Neuronal stem cell (in vitro differentiated cells): Measurements from ENCODE around the gene FAM25G. TPM values are rescaled to one million over a fixed set of nuclear protein-coding genes. Genes with fewer than 3 reads are reported as not detected.
"Not testable (repeated sequence)": the region's sequence is repeated elsewhere in the genome, so short reads cannot be mapped to it uniquely, and the experiment has no call there.

Experiments
- DNase-seq: peaks from one replicate; pipeline ENCODE4 v3.0.0-alpha.2; 2013; ENCODE audit warnings: low spot score
- H2AFZ ChIP-seq: one replicate; pipeline ENCODE4 v1.6.1; 2013; ENCODE audit warnings: mild to moderate bottlenecking, low read length, inconsistent platforms
- H2AK5ac ChIP-seq: 2 replicates; pipeline ENCODE4 v1.6.1; 2013; ENCODE audit warnings: low read depth, mild to moderate bottlenecking, inconsistent platforms, low read length, moderate library complexity, mixed read lengths
- H2BK120ac ChIP-seq: 2 replicates; pipeline ENCODE4 v1.6.1; 2013; ENCODE audit warnings: low read depth, mild to moderate bottlenecking, inconsistent platforms, low read length, moderate library complexity, mixed read lengths
- H2BK12ac ChIP-seq: one replicate; pipeline ENCODE4 v1.6.1; 2013; ENCODE audit warnings: low read length, inconsistent platforms
- H2BK15ac ChIP-seq: 2 replicates; pipeline ENCODE4 v1.6.1; 2013; ENCODE audit warnings: mild to moderate bottlenecking, low read length, inconsistent platforms, mixed read lengths
- H2BK5ac ChIP-seq: one replicate; pipeline ENCODE4 v1.6.1; 2013; ENCODE audit warnings: inconsistent platforms, mild to moderate bottlenecking, low read length, moderate library complexity
- H3K14ac ChIP-seq: one replicate; pipeline ENCODE4 v1.6.1; 2013; ENCODE audit warnings: low read length, inconsistent platforms
- H3K18ac ChIP-seq: 2 replicates; pipeline ENCODE4 v1.6.1; 2013; ENCODE audit warnings: low read length, inconsistent platforms
- H3K23ac ChIP-seq: 2 replicates; pipeline ENCODE4 v1.6.1; 2013; ENCODE audit warnings: low read depth, mild to moderate bottlenecking, mixed read lengths, low read length, inconsistent platforms; ENCODE audit not compliant: poor library complexity
- H3K27ac ChIP-seq: replicated peaks from 3 replicates; pipeline ENCODE4 v1.5.1; 2013; ENCODE audit warnings: low read length, inconsistent platforms
- H3K27me3 ChIP-seq, 3 experiments: 2 replicates each; pipeline ENCODE4 v1.6.1; 2013; ENCODE audit warnings: low read length in 3 of 3, mild to moderate bottlenecking in 2 of 3, inconsistent platforms in 1 of 3, low read depth in 1 of 3, mixed read lengths in 1 of 3, moderate library complexity in 1 of 3; ENCODE audit not compliant: control insufficient read depth in 3 of 3, insufficient read depth in 3 of 3
- H3K36me3 ChIP-seq, 2 donors: replicated peaks in 1 of 2; 2 replicates each; pipeline ENCODE4 v1.6.1; 2013; ENCODE audit warnings: low read length in 2 of 2; ENCODE audit not compliant: control insufficient read depth in 2 of 2, insufficient read depth in 2 of 2
- H3K4ac ChIP-seq: 2 replicates; pipeline ENCODE4 v1.6.1; 2013; ENCODE audit warnings: inconsistent platforms, mild to moderate bottlenecking, low read length, moderate library complexity
- H3K4me1 ChIP-seq, 2 donors: 1 replicate in 1 of 2; 2 replicates in 1 of 2; pipeline ENCODE4 v1.6.1; 2013; ENCODE audit warnings: low read length in 2 of 2, low read depth in 1 of 2; ENCODE audit not compliant: control insufficient read depth in 2 of 2, insufficient read depth in 1 of 2
- H3K4me2 ChIP-seq: one replicate; pipeline ENCODE4 v1.6.1; 2013; ENCODE audit warnings: mild to moderate bottlenecking, low read length, inconsistent platforms; ENCODE audit not compliant: insufficient read depth, poor library complexity, severe bottlenecking
- H3K4me3 ChIP-seq, 2 donors: 2 replicates each; pipeline ENCODE4 v1.5.1; 2013; ENCODE audit warnings: low read length in 2 of 2, mild to moderate bottlenecking in 2 of 2, inconsistent platforms in 1 of 2, moderate library complexity in 1 of 2
- H3K79me1 ChIP-seq: one replicate; pipeline ENCODE4 v1.6.1; 2013; ENCODE audit warnings: low read depth, mild to moderate bottlenecking, inconsistent platforms, low read length, moderate library complexity
- H3K9ac ChIP-seq: one replicate; pipeline ENCODE4 v1.6.1; 2013; ENCODE audit warnings: mild to moderate bottlenecking, low read depth, low read length, inconsistent platforms; ENCODE audit not compliant: poor library complexity
- H3K9me3 ChIP-seq, 2 donors: replicated peaks in 1 of 2; 2 replicates each; pipeline versions ENCODE3 to v1.6.1; 2013; ENCODE audit warnings: low read length in 2 of 2, mild to moderate bottlenecking in 2 of 2, inconsistent platforms in 1 of 2, low read depth in 1 of 2, mixed read lengths in 1 of 2, moderate library complexity in 1 of 2; ENCODE audit not compliant: control insufficient read depth in 2 of 2, insufficient read depth in 1 of 2
- H4K8ac ChIP-seq: one replicate; pipeline ENCODE4 v1.6.1; 2013; ENCODE audit warnings: low read depth, mild to moderate bottlenecking, inconsistent platforms, low read length, moderate library complexity
- H4K91ac ChIP-seq: one replicate; pipeline ENCODE4 v1.6.1; 2013; ENCODE audit warnings: low read length, low read depth, mild to moderate bottlenecking, inconsistent platforms; ENCODE audit not compliant: poor library complexity
- WGBS, 2 donors: extraction: QIAGEN DNeasy Blood & Tissue Kit; methylation state at CpG; one replicate each; pipeline ENCODE4 v1.1.7; 2013; ENCODE audit warnings: missing lambda C conversion rate in 2 of 2, mixed read lengths in 1 of 2; ENCODE audit not compliant: insufficient read length in 2 of 2, insufficient replicate concordance in 1 of 2; ENCODE audit errors: extremely low coverage in 2 of 2; 5-methylcytosine and 5-hydroxymethylcytosine counted together
- polyA plus RNA-seq, 2 experiments: library from polyadenylated mRNA; stranded (reverse); fragments of 200-250 nt; gene quantifications; one replicate each; pipeline ENCODE4 v1.2.3, GENCODE V29; 2013

Gene FAM25G
- not detected for polyA plus RNA-seq (2013, experiment 1 of 2)
- not detected for polyA plus RNA-seq (2013, experiment 2 of 2)

DNA sequence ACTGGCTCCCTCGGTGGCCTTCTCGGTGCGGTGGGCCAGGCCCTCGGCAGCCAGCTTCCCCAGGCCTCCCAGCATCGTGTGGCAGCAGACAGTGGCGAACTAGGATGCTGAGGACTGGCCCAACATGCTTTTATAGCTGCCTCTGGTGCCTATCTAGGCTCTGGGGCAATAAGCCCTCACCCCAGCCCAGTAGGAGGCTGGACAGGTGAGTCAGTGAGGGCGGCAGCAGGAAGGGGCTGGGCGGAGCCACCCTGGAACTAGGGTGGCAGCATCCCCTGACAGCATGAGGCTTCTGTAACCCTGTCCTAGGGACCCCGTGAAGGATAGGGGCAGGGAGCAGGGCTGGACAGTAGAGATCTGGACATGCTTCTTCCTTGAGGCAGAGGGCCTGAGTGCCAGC lies at the start of gene FAM25G:
Gene FAM25G, minus strand, starts transcription at position 101 of the 400 bp plus-strand sequence. Its CDS starts 26 bp downstream, at position 75.
- H3K9me3 ChIP-seq, H3K9ac ChIP-seq, DNase-seq, H2BK5ac ChIP-seq, H2AFZ ChIP-seq, H3K23ac ChIP-seq, H2BK120ac ChIP-seq, H3K27ac ChIP-seq, H3K14ac ChIP-seq, H2AK5ac ChIP-seq, H3K4me2 ChIP-seq, H3K36me3 ChIP-seq, H3K18ac ChIP-seq, H2BK12ac ChIP-seq, H2BK15ac ChIP-seq, H4K8ac ChIP-seq, H4K91ac ChIP-seq, H3K4me1 ChIP-seq, H3K4ac ChIP-seq, H3K4me3 ChIP-seq, H3K27me3 ChIP-seq, H3K79me1 ChIP-seq: not testable (repeated sequence)
- no CpG with 5 or more reads among the region's 9 CpGs for WGBS, 2 donors

DNA sequence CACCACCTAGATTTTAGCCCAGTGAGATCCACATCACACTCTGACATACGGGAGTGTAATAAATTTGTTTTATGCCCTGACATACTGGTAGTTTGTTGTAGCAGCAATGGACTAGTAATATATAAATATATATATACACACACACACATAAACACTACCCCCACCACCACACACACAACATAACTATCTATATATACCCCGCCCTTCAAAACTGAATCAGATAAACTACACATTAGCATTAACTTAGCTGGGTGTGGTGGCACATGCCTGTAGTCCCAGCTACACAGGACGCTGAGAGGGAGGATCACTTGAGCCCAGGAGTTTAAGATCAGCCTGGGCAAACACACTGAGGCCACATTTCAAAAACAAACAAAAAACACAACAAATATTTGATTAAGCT lies 44.9 kb upstream of the FAM25G start:
- not testable (repeated sequence) for H3K27ac ChIP-seq, H3K4me3 ChIP-seq, H3K4me2 ChIP-seq, H2AFZ ChIP-seq, H3K79me1 ChIP-seq, H3K14ac ChIP-seq, H4K8ac ChIP-seq, H2BK120ac ChIP-seq, H3K4me1 ChIP-seq, DNase-seq, H3K18ac ChIP-seq, H2AK5ac ChIP-seq, H2BK12ac ChIP-seq, H3K27me3 ChIP-seq, H3K23ac ChIP-seq, H2BK5ac ChIP-seq, H2BK15ac ChIP-seq, H3K36me3 ChIP-seq, H4K91ac ChIP-seq, H3K4ac ChIP-seq, H3K9me3 ChIP-seq, H3K9ac ChIP-seq
- WGBS, 2 donors: no CpG with 5 or more reads among the region's 3 CpGs

DNA sequence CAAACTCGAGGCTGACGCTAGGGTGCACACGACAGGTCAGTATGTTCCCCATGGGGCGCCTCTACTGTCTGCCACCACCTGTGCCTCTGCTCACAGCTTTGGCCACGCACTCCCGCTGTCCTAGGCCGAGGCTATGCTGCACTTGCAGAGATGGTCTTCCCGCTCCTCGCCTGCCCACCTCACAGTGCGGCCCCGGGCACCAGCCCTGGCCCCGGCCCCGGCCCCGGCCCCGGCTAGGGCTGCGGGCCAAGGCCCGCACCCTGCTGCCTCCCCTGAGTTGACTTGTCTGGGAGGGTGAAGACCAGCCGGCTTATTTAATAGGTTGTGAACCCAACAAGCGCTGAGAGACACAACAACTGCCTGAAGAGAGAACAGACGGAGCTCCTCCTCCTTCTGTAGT lies 32.0 kb upstream of the FAM25G start, which contains the start of gene AGAP9:
Gene AGAP9, minus strand, starts transcription at position 164 of the 400 bp plus-strand sequence. Its CDS starts 112 bp downstream, at position 52.
- not testable (repeated sequence) for H2AFZ ChIP-seq, H3K36me3 ChIP-seq, H3K4me1 ChIP-seq, H4K91ac ChIP-seq, H2AK5ac ChIP-seq, H3K27me3 ChIP-seq, H3K27ac ChIP-seq, H3K23ac ChIP-seq, H3K18ac ChIP-seq, H3K79me1 ChIP-seq, H2BK15ac ChIP-seq, H3K14ac ChIP-seq, DNase-seq, H2BK12ac ChIP-seq, H2BK120ac ChIP-seq, H2BK5ac ChIP-seq, H3K9me3 ChIP-seq, H4K8ac ChIP-seq, H3K4ac ChIP-seq, H3K4me3 ChIP-seq, H3K9ac ChIP-seq, H3K4me2 ChIP-seq
- no CpG with 5 or more reads among the region's 20 CpGs for WGBS, 2 donors

DNA sequence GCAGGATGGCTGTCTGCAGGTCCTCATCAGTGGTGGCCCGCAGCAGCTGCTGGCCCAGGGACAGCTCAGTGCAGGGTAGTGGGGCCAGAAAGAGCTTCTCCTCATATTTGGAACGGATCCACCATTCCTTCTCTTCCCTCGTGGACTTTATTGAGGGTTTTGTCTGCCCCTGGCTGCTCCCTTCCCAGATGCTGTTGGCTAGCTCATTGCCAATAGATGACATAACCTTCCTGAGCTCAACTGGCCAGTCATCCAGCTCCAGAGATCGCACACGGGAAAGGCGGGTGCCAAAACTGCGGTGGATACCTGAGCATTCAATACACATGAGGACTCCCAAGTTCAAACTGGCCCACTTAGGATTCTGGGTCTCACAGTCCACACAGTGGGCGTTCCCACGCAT lies 10.8 kb upstream of the FAM25G start:
- H3K27ac ChIP-seq, H3K9ac ChIP-seq, H3K4ac ChIP-seq, H3K4me3 ChIP-seq, H3K18ac ChIP-seq, H3K9me3 ChIP-seq, H4K91ac ChIP-seq, H2BK120ac ChIP-seq, H3K4me1 ChIP-seq, H3K36me3 ChIP-seq, H4K8ac ChIP-seq, H3K27me3 ChIP-seq, H2AK5ac ChIP-seq, H2AFZ ChIP-seq, H3K23ac ChIP-seq, H3K79me1 ChIP-seq, H3K4me2 ChIP-seq, H2BK5ac ChIP-seq, H3K14ac ChIP-seq, DNase-seq, H2BK12ac ChIP-seq, H2BK15ac ChIP-seq: not testable (repeated sequence)
- WGBS, 2 donors: no CpG with 5 or more reads among the region's 9 CpGs
